Neural cell (in vitro differentiated cells): ENCODE measurements around the gene MRTO4. TPM values are rescaled to one million over a fixed set of nuclear protein-coding genes. Genes with fewer than 3 reads are reported as not detected.
"Not testable (repeated sequence)": the region's sequence is repeated elsewhere in the genome, so short reads cannot be mapped to it uniquely, and the experiment has no call there.

ENCODE experiments used
- H2AFZ ChIP-seq: fragments of 200-600, 300-800 bp; sonication (generic), shearing (Covaris generic); 2 replicates; pipeline ENCODE4 v1.6.0; 2014; ENCODE audit warnings: low read depth, mild to moderate bottlenecking, antibody characterized with exemption, low read length, moderate library complexity
- H3F3A ChIP-seq: fragments of 200-600 bp; shearing (Covaris generic); 2 replicates; pipeline ENCODE4 v1.6.1; 2016; ENCODE audit warnings: mild to moderate bottlenecking, moderate library complexity, mixed read lengths, antibody characterized with exemption, low read length; ENCODE audit not compliant: insufficient read depth, poor library complexity, severe bottlenecking
- H3K27ac ChIP-seq: fragments of 200-600, 300-800 bp; sonication (generic), shearing (Covaris generic); 2 replicates; pipeline ENCODE4 v1.5.1; 2014; ENCODE audit warnings: mild to moderate bottlenecking, low read length, moderate library complexity
- H3K27me3 ChIP-seq: fragments of 300-800, 200-600 bp; sonication (generic), shearing (Covaris generic); 2 replicates; pipeline ENCODE4 v1.6.0; 2014; ENCODE audit warnings: mild to moderate bottlenecking, low read depth, low read length, moderate library complexity; ENCODE audit not compliant: insufficient read depth
- H3K36me3 ChIP-seq: fragments of 300-800, 200-600 bp; sonication (generic), shearing (Covaris generic); 2 replicates; pipeline ENCODE4 v1.5.1; 2014; ENCODE audit warnings: mild to moderate bottlenecking, antibody characterized with exemption, low read length, moderate library complexity; ENCODE audit not compliant: insufficient read depth
- H3K4me2 ChIP-seq: fragments of 300-800, 200-600 bp; sonication (generic), shearing (Covaris generic); 2 replicates; pipeline ENCODE4 v1.6.0; 2014; ENCODE audit warnings: mild to moderate bottlenecking, low read length
- H3K4me3 ChIP-seq: fragments of 300-800, 200-600 bp; sonication (generic), shearing (Covaris generic); 2 replicates; pipeline ENCODE4 v1.5.1; 2014; ENCODE audit warnings: mild to moderate bottlenecking, low read length, moderate library complexity
- H3K79me2 ChIP-seq: fragments of 200-600 bp; shearing (Covaris generic); replicated peaks from 2 replicates; pipeline ENCODE4 v1.6.0; 2014; ENCODE audit warnings: mild to moderate bottlenecking, low read length, moderate library complexity; ENCODE audit not compliant: insufficient read depth
- H3K9ac ChIP-seq: fragments of 300-800, 200-600 bp; sonication (generic), shearing (Covaris generic); 2 replicates; pipeline ENCODE4 v1.6.1; 2016; ENCODE audit warnings: mild to moderate bottlenecking, low read length, mixed read lengths
- H3K9me2 ChIP-seq: fragments of 200-600 bp; shearing (Covaris generic); 2 replicates; pipeline ENCODE4 v1.6.1; 2016; ENCODE audit warnings: mild to moderate bottlenecking, low read length, mixed read lengths; ENCODE audit not compliant: insufficient read depth
- H3K9me3 ChIP-seq: fragments of 200-600, 300-800 bp; sonication (generic), shearing (Covaris generic); 2 replicates; pipeline ENCODE4 v1.6.1; 2016; ENCODE audit warnings: mild to moderate bottlenecking, mixed run types, low read length, moderate library complexity, mixed read lengths
- H4K20me1 ChIP-seq: fragments of 200-600 bp; shearing (Covaris generic); 2 replicates; pipeline ENCODE4 v1.6.1; 2016; ENCODE audit warnings: mild to moderate bottlenecking, mixed run types; ENCODE audit not compliant: insufficient read depth
- CTCF ChIP-seq: fragments of 450-650 bp; IDR thresholded peaks from 2 replicates; pipeline ENCODE4 v1.5.1; 2014; ENCODE audit warnings: antibody characterized with exemption, mild to moderate bottlenecking, moderate library complexity; ENCODE audit not compliant: poor library complexity, severe bottlenecking
- EP300 ChIP-seq: fragments of 450-650 bp; conservative IDR thresholded peaks from 2 replicates; pipeline ENCODE4 v1.6.1; 2014; ENCODE audit warnings: antibody characterized with exemption, mild to moderate bottlenecking, moderate library complexity; ENCODE audit not compliant: poor library complexity, severe bottlenecking
- EZH2 ChIP-seq: fragments of 200-600, 300-800 bp; shearing (Covaris generic), sonication (generic); IDR thresholded peaks from 2 replicates; pipeline ENCODE4 v1.6.1; 2014; ENCODE audit warnings: antibody characterized with exemption, low read length, borderline replicate concordance, mild to moderate bottlenecking; ENCODE audit not compliant: insufficient read depth, poor library complexity, severe bottlenecking
- MXI1 ChIP-seq: fragments of 450-650 bp; conservative IDR thresholded peaks from 2 replicates; pipeline ENCODE4 v1.6.1; 2014; ENCODE audit warnings: antibody characterized with exemption, mild to moderate bottlenecking; ENCODE audit not compliant: poor library complexity, severe bottlenecking
- POLR2AphosphoS5 ChIP-seq: IDR thresholded peaks from 2 replicates; pipeline ENCODE4 v1.6.1; 2012
- RAD21 ChIP-seq: fragments of 450-650 bp; conservative IDR thresholded peaks from 2 replicates; pipeline ENCODE4 v1.6.1; 2014; ENCODE audit warnings: antibody characterized with exemption, mild to moderate bottlenecking, moderate library complexity
- REST ChIP-seq: IDR thresholded peaks from 2 replicates; pipeline ENCODE4 v1.6.1; 2012; ENCODE audit warnings: borderline replicate concordance
- SMC3 ChIP-seq: fragments of 450-650 bp; conservative IDR thresholded peaks from 2 replicates; pipeline ENCODE4 v1.6.1; 2014; ENCODE audit warnings: antibody characterized with exemption, mild to moderate bottlenecking, moderate library complexity; ENCODE audit not compliant: poor library complexity
- TAF1 ChIP-seq: IDR thresholded peaks from 2 replicates; pipeline ENCODE4 v1.6.1; 2012; ENCODE audit warnings: low read depth
- polyA plus RNA-seq: library from polyadenylated mRNA; depleted of rRNA; stranded (reverse); fragments of >200 nt; gene quantifications from 2 replicates; pipeline ENCODE4 v1.2.3, GENCODE V29; 2014

The MRTO4 gene
- polyA plus RNA-seq, 1 donor from 2014 or later: 50.2 TPM

GRCh38 chr1:19273844-19274531, 22.4 kb downstream of the MRTO4 start:
- not testable (repeated sequence) for H3K9me2 ChIP-seq, H3K9me3 ChIP-seq, H3K79me2 ChIP-seq, H2AFZ ChIP-seq, H3K36me3 ChIP-seq, H4K20me1 ChIP-seq, H3F3A ChIP-seq, H3K4me3 ChIP-seq, H3K27me3 ChIP-seq, H3K9ac ChIP-seq, H3K4me2 ChIP-seq, H3K27ac ChIP-seq

GRCh38 chr1:19274636-19275035, 23.0 kb downstream of the MRTO4 start:
- TF ChIP-seq MXI1 (no peak), SMC3 (no peak), CTCF (no peak), POLR2AphosphoS5 (no peak)
- Histone ChIP-seq H3F3A (no peaks in the 10 kb centered on the region), H3K4me3 (no peak overlapping the region), H2AFZ (no peak overlapping the region), H3K4me2 (no peak overlapping the region), H3K9me2 (no peaks in the 10 kb centered on the region), H3K79me2 (no peaks in the 10 kb centered on the region), H4K20me1 (no peaks in the 10 kb centered on the region), H3K27ac (no peak overlapping the region), H3K9ac (no peak overlapping the region), H3K9me3 (no peaks in the 10 kb centered on the region), H3K27me3 (no peaks in the 10 kb centered on the region), H3K36me3 (no peaks in the 10 kb centered on the region)

GRCh38 chr1:19283891-19284290, 32.3 kb downstream of the MRTO4 start:
- H3K79me2 ChIP-seq: no peaks in the 10 kb centered on the region
- no peak overlapping the region for H3K9ac ChIP-seq
- H3K4me3 ChIP-seq: no peak overlapping the region
- H2AFZ ChIP-seq: no peak overlapping the region
- no peak overlapping the region for H3K4me2 ChIP-seq
- no peak overlapping the region for H3K27ac ChIP-seq
- H3K36me3 ChIP-seq: no peaks in the 10 kb centered on the region
- H4K20me1 ChIP-seq: no peaks in the 10 kb centered on the region
- no peaks in the 10 kb centered on the region for H3F3A ChIP-seq
- no peak for TF ChIP-seq RAD21
- no peak for TF ChIP-seq CTCF
- no peak for TF ChIP-seq POLR2AphosphoS5
- TF ChIP-seq TAF1: no peak
- no peak for TF ChIP-seq SMC3
- TF ChIP-seq EP300: no peak
- no peak for TF ChIP-seq MXI1
- no peak for TF ChIP-seq REST
- TF ChIP-seq EZH2: no peak
- no peaks in the 10 kb centered on the region for H3K27me3 ChIP-seq
- H3K9me3 ChIP-seq: no peaks in the 10 kb centered on the region
- no peaks in the 10 kb centered on the region for H3K9me2 ChIP-seq
